Body of pancreas (tissue), 4 donors: ENCODE measurements around the gene ARL4A. TPM values are rescaled to one million over a fixed set of nuclear protein-coding genes. Genes with fewer than 3 reads are reported as not detected.

Source experiments
- ATAC-seq: fragments of 150-250 bp; one replicate; pipeline ENCODE4 v1.9.1; 2016
- DNase-seq, 4 donors: peaks; one replicate each; pipeline ENCODE4 v3.0.0-alpha.2; 2019
- H3K27ac ChIP-seq, 4 donors: fragments of 200-600 bp; sonication (generic); 1 replicate in 3 of 4; 2 replicates in 1 of 4; pipeline versions ENCODE4 v1.5.1 to v1.6.1; 2016 to 2019; ENCODE audit warnings: mild to moderate bottlenecking in 1 of 4, mixed read lengths in 1 of 4, moderate library complexity in 1 of 4
- H3K27me3 ChIP-seq, 2 donors: fragments of 200-600 bp; sonication (generic); one replicate each; pipeline ENCODE4 v1.6.0; 2016; ENCODE audit warnings: mild to moderate bottlenecking in 1 of 2
- H3K36me3 ChIP-seq, 2 donors: fragments of 200-600 bp; sonication (generic); replicated peaks in 1 of 2; 2 replicates each; pipeline ENCODE4 v1.5.1; 2016; ENCODE audit warnings: low read depth in 2 of 2; ENCODE audit not compliant: insufficient read depth in 1 of 2
- H3K4me1 ChIP-seq: fragments of 200-600 bp; sonication (generic); one replicate; pipeline ENCODE4 v1.6.0; 2016
- H3K4me3 ChIP-seq, 2 donors: fragments of 200-600 bp; sonication (generic); 1 replicate in 1 of 2; 2 replicates in 1 of 2; pipeline ENCODE4 v1.5.1; 2016 to 2019
- H3K9me3 ChIP-seq, 3 donors: fragments of 200-600 bp; sonication (generic); 1 replicate in 2 of 3; 2 replicates in 1 of 3; pipeline ENCODE4 v1.5.1; 2016
- CTCF ChIP-seq, 7 experiments: fragments of 450-650 bp in 4 of 7; fragments of 200-600 bp in 3 of 7; sonication (generic) in 3 of 7; IDR thresholded peaks; one replicate each; pipeline ENCODE4 v1.5.1; 2016 to 2019; ENCODE audit warnings: antibody characterized with exemption in 7 of 7
- POLR2A ChIP-seq, 3 donors: fragments of 450-650 bp; IDR thresholded peaks; one replicate each; pipeline ENCODE4 v1.6.1; 2016; ENCODE audit warnings: antibody characterized with exemption in 3 of 3, mild to moderate bottlenecking in 2 of 3
- WGBS, 2 donors: methylation state at CpG; one replicate each; pipeline ENCODE4 v1.1.5; 2017; 5-methylcytosine and 5-hydroxymethylcytosine counted together
- intact Hi-C: fragments of 100-400 bp; cut with DNase I; formaldehyde crosslinking; loops from one replicate; pipeline ENCODE4 v1.15.1; 2023
- total RNA-seq, 2 donors: library from RNA; depleted of rRNA; stranded (reverse); fragments of >200 nt; gene quantifications; one replicate each; pipeline ENCODE4 v1.1.0, GENCODE V29; 2016

The ARL4A gene
- total RNA-seq, 2 donors from 2014 or later: 4.0 to 13.0 TPM

DNA sequence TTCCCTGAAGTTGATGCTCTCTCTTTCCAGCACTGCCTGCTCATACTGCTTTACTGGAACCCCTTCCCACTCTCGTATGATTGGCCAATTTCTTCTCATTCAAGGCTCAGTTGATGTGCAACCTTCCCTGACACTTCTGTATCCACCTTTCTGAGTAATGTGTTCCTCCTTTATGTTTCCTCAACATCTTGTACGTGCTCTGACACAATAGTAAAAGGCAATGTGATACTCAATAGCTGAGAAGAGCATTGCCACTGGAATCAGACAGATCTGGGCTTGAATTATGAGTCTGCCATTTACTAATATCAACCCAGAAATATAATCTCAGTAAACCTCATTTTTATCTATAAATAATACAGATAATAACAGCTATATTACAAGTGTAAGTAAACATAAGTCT is 34.7 kb downstream of the ARL4A start:
- no peak for TF ChIP-seq CTCF (IDR thresholded peaks at IDR 0.05)
- no peak for TF ChIP-seq POLR2A (IDR thresholded peaks at IDR 0.05)

GRCh38 chr7:12722636-12723605 is 35.5 kb downstream of the ARL4A start:
- no peak for TF ChIP-seq POLR2A (IDR thresholded peaks at IDR 0.05)
- TF ChIP-seq CTCF (IDR thresholded peaks at IDR 0.05): no peak
- intact Hi-C loops: no loop called here
- ATAC-seq: no peak
- Histone ChIP-seq H3K36me3 (no peaks in the 10 kb centered on the region), H3K4me3 (no peak overlapping the region), H3K4me1 (no peaks in the 10 kb centered on the region), H3K9me3 (no peaks in the 10 kb centered on the region), H3K27ac (no peak overlapping the region), H3K27me3 (no peaks in the 10 kb centered on the region)
- DNase-seq: no peak
- 71 to 73% methylated on average over 4 of the region's 4 CpGs for WGBS, 2 donors

More for the DNA sequence above, 34.7 kb downstream of the ARL4A start:
- WGBS, 2 donors: 76 to 84% methylated on average over 2 of the region's 2 CpGs
- no peaks in the 10 kb centered on the region for H3K4me1 ChIP-seq
- no peaks in the 10 kb centered on the region for H3K36me3 ChIP-seq
- no peaks in the 10 kb centered on the region for H3K9me3 ChIP-seq
- H3K27me3 ChIP-seq: no peaks in the 10 kb centered on the region
- ATAC-seq (no peak), DNase-seq (no peak)
- no peak overlapping the region for H3K4me3 ChIP-seq
- no peak overlapping the region for H3K27ac ChIP-seq
- intact Hi-C loops: no loop called here

GRCh38 chr7:12725575-12726316 is 38.3 kb downstream of the ARL4A start:
- DNase-seq (no peak), ATAC-seq (no peak)
- WGBS, 2 donors: 63 to 75% methylated on average over 4 of the region's 4 CpGs
- TF ChIP-seq CTCF (IDR thresholded peaks at IDR 0.05): no peak
- H3K4me3 ChIP-seq: no peak overlapping the region
- H3K9me3 ChIP-seq: no peaks in the 10 kb centered on the region
- H3K36me3 ChIP-seq: no peaks in the 10 kb centered on the region
- intact Hi-C loops: no loop called here
- H3K27ac ChIP-seq: no peak overlapping the region
- peaks cover 3% of the 10 kb centered on the region for H3K4me1 ChIP-seq
- H3K27me3 ChIP-seq: no peaks in the 10 kb centered on the region

- no peak for ATAC-seq
- Histone ChIP-seq H3K36me3 (no peaks in the 10 kb centered on the region), H3K4me3 (no peak overlapping the region), H3K9me3 (no peaks in the 10 kb centered on the region), H3K27ac (no peak overlapping the region), H3K4me1 (peaks cover 3% of the 10 kb centered on the region), H3K27me3 (no peaks in the 10 kb centered on the region)
- 66 to 78% methylated on average over 2 of the region's 2 CpGs for WGBS, 2 donors
- TF ChIP-seq POLR2A (IDR thresholded peaks at IDR 0.05) (no peak), CTCF (IDR thresholded peaks at IDR 0.05) (no peak)
- no peak for DNase-seq
- intact Hi-C loops: no loop called here
These were observed 39.5 kb downstream of the ARL4A start for GRCh38 chr7:12726908-12727307.
